Breast epithelium (tissue), 4 donors: Measurements from ENCODE around the gene CCDC12. TPM values are rescaled to one million over a fixed set of nuclear protein-coding genes. Genes with fewer than 3 reads are reported as not detected.

Source experiments
- DNase-seq, 2 donors: peaks; one replicate each; pipeline ENCODE4 v3.0.0-alpha.2; 2019; ENCODE audit warnings: low spot score in 2 of 2
- H3K27ac ChIP-seq, 2 donors: fragments of 200-600 bp; sonication (generic) in 1 of 2; one replicate each; pipeline ENCODE4 v1.5.1; 2016 to 2019; ENCODE audit warnings: mild to moderate bottlenecking in 1 of 2
- H3K27me3 ChIP-seq, 2 donors: fragments of 200-600 bp; sonication (generic) in 1 of 2; one replicate each; pipeline versions ENCODE4 v1.5.1 to v1.6.0; 2017 to 2019; ENCODE audit warnings: control low read depth in 1 of 2, mild to moderate bottlenecking in 1 of 2
- H3K36me3 ChIP-seq: fragments of 200-600 bp; one replicate; pipeline ENCODE4 v1.5.1; 2019
- H3K4me1 ChIP-seq, 2 donors: fragments of 200-600 bp; sonication (generic); one replicate each; pipeline ENCODE4 v1.5.1; 2016 to 2019; ENCODE audit warnings: control low read depth in 1 of 2
- H3K4me3 ChIP-seq, 3 donors: fragments of 200-600 bp; sonication (generic); 1 replicate in 2 of 3; 2 replicates in 1 of 3; pipeline ENCODE4 v1.5.1; 2016 to 2019; ENCODE audit warnings: mild to moderate bottlenecking in 3 of 3, moderate library complexity in 2 of 3
- H3K9me3 ChIP-seq, 2 donors: fragments of 200-600 bp; sonication (generic) in 1 of 2; one replicate each; pipeline ENCODE4 v1.5.1; 2016 to 2019; ENCODE audit warnings: control low read depth in 1 of 2
- POLR2A ChIP-seq: fragments of 450-650 bp; IDR thresholded peaks from one replicate; pipeline ENCODE4 v1.6.1; 2016; ENCODE audit warnings: antibody characterized with exemption, mild to moderate bottlenecking, moderate library complexity
- POLR2AphosphoS5 ChIP-seq, 3 donors: sonication (generic); formaldehyde crosslinking; IDR thresholded peaks; one replicate each; pipeline ENCODE4 v1.6.1; 2017; ENCODE audit warnings: antibody characterized with exemption in 3 of 3
- intact Hi-C: fragments of 100-400 bp; cut with DNase I; formaldehyde crosslinking; loops from one replicate; pipeline ENCODE4 v1.15.1; 2023; ENCODE audit warnings: low total_unique reads
- total RNA-seq, 3 donors: library from RNA; depleted of rRNA; stranded (reverse); fragments of >200 nt; gene quantifications; one replicate each; pipeline ENCODE4 v1.1.0, GENCODE V29; 2016
- TF ChIP-seq, protein P1 (sequence below), 3 donors: fragments of 450-650 bp; IDR thresholded peaks; one replicate each; pipeline ENCODE4 v1.5.1; 2016 to 2017; ENCODE audit warnings: antibody characterized with exemption in 3 of 3, mild to moderate bottlenecking in 3 of 3, moderate library complexity in 3 of 3

CCDC12 gene
- total RNA-seq, 3 donors from 2014 or later, result 27.0 to 50.2 (median 43.9) TPM

DNA sequence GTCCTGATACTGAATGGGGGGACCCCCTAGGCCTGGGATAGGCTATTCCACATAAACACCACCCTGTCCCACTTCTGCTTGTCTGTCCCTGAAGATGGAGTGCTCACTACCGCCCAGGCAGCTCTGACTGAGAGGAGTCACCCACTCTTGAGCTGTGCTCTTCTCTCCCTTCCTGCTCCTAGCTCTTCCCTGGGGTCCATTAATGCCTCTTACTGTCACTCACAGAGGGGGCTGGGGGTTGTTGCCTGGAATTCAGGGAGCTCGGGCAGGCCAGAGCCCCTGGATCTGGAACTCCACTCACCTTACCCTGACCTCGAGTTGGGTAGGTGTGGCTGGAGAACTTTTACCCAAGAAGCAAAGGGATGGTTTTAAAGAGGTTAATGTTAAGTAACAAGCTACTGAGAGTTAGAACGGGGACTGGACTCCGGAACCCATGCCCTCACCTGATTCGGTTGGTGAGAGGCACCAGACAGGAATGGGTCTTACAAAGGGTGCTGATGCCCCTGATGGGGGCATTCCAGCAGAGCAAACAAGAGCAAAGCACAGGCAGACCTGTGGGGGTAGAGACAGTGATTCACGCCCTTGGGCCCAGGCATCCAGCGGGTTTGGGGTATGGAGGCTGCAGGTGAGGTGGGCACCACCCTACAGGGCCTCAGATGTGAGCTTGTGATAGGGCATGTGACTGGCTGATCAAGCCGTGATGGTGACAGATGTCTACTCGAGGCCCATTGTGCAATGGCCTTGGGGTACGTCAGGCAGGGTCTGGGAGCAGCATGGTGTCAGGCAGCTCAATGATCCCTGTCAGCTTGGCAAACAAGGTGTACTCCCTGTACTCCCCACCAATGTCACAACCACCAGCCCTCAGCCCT, 8.3 kb upstream of the CCDC12 start:
- H3K4me3 ChIP-seq, result no peak overlapping the region
- H3K4me1 ChIP-seq, result peaks cover 8 to 19% of the 10 kb centered on the region in 2 donors
- intact Hi-C loops, result loop anchor here (5.0 kb wide), 2 partner anchors 103 to 1182 kb away; no protein-coding TSS in a partner anchor
- no peak overlapping the region for H3K27ac ChIP-seq
- TF ChIP-seq POLR2A, result no peak
- TF ChIP-seq, protein P1, sequence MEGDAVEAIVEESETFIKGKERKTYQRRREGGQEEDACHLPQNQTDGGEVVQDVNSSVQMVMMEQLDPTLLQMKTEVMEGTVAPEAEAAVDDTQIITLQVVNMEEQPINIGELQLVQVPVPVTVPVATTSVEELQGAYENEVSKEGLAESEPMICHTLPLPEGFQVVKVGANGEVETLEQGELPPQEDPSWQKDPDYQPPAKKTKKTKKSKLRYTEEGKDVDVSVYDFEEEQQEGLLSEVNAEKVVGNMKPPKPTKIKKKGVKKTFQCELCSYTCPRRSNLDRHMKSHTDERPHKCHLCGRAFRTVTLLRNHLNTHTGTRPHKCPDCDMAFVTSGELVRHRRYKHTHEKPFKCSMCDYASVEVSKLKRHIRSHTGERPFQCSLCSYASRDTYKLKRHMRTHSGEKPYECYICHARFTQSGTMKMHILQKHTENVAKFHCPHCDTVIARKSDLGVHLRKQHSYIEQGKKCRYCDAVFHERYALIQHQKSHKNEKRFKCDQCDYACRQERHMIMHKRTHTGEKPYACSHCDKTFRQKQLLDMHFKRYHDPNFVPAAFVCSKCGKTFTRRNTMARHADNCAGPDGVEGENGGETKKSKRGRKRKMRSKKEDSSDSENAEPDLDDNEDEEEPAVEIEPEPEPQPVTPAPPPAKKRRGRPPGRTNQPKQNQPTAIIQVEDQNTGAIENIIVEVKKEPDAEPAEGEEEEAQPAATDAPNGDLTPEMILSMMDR (IDR thresholded peaks at IDR 0.05), result no peak
- no peak for TF ChIP-seq POLR2AphosphoS5 (IDR thresholded peaks at IDR 0.05)
- no peaks in the 10 kb centered on the region for H3K36me3 ChIP-seq
- no peak for DNase-seq
- H3K9me3 ChIP-seq, result no peaks in the 10 kb centered on the region
- no peaks in the 10 kb centered on the region for H3K27me3 ChIP-seq

GRCh38 chr3:46982546-46982945, 6.0 kb upstream of the CCDC12 start:
- TF ChIP-seq, protein P1 (IDR thresholded peaks at IDR 0.05), result no peak
- no peak for TF ChIP-seq POLR2A
- no peak for TF ChIP-seq POLR2AphosphoS5 (IDR thresholded peaks at IDR 0.05)
- peak overlapping the region in 2 of 3 donors; percentile 29 to 73 for H3K4me3 ChIP-seq
- no peaks in the 10 kb centered on the region for H3K27me3 ChIP-seq
- H3K4me1 ChIP-seq, result peaks cover 8 to 19% of the 10 kb centered on the region in 2 donors
- H3K27ac ChIP-seq, result peak overlapping the region; percentile 84 to 90
- DNase-seq, result no peak
- intact Hi-C loops, result loop anchor here (5.0 kb wide), 2 partner anchors 100 to 1185 kb away; no protein-coding TSS in a partner anchor
- no peaks in the 10 kb centered on the region for H3K36me3 ChIP-seq
- H3K9me3 ChIP-seq, result no peaks in the 10 kb centered on the region

DNA sequence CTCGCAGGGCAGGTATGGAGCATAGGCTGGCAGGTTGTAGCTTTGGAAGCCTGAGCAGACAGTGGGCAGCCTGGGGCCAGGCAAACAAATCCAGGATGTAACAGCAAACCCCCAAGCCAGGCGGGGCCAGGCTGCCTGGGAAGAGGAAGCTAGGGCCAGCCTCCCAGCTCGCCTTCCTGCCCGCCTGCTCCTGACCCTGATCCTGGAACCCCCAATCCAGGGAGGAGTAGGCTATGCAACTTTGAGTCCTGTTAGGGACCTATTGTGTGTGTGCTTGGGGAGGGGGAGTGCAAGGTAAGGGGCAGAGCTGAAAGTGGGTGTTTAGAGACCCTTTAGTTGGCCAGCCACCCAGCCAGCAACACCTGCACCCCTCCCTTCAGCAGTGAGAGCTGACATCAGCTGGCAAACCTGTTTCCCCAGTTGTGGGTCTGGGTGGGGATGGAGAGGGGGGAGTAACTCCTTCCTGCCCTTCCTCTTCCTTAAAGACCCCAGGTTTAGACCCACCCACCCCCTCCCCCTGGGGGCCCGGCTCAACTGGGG, 5.5 kb upstream of the CCDC12 start:
- no peaks in the 10 kb centered on the region for H3K27me3 ChIP-seq
- H3K4me1 ChIP-seq, result peaks cover 8 to 19% of the 10 kb centered on the region in 2 donors
- no peaks in the 10 kb centered on the region for H3K9me3 ChIP-seq
- peak overlapping the region in 2 of 3 donors; percentile 29 to 73 for H3K4me3 ChIP-seq
- peak; percentile 58 to 76 for DNase-seq
- H3K36me3 ChIP-seq, result no peaks in the 10 kb centered on the region
- intact Hi-C loops, result loop anchor here (5.0 kb wide), 2 partner anchors 100 to 1185 kb away; no protein-coding TSS in a partner anchor
- no peak for TF ChIP-seq POLR2A
- no peak for TF ChIP-seq POLR2AphosphoS5 (IDR thresholded peaks at IDR 0.05)
- TF ChIP-seq, protein P1 (IDR thresholded peaks at IDR 0.05), result no peak
- H3K27ac ChIP-seq, result peak overlapping the region; percentile 84 to 90

DNA sequence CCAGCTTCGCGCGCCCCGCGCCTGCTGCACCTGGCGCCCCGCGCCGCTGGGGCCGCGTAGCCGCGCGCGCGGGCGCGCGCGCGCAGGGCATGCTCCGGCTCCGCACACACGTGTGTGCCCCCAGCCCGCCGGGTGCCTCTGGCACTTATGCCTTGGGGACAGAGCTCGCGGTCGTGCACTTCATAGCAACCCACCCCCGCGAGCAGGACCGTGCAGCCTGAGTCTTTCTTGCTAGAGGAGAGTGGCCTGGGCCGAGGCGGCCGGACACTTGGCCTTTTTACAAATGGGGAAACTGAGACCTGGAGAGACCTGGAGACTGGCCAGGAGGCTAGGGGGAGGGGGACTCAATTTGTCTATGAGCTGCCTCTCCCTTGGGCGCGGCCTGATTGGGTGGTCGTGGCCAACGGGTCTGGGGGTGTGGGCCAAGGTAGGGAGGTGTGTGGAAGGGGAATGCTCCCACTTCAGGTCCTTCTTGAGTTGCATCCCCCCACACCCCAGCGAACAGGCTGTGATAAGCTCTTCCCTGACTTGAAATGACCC, 3.5 kb upstream of the CCDC12 start:
- DNase-seq, result no peak
- intact Hi-C loops, result loop anchor here (5.0 kb wide), 2 partner anchors 98 to 1187 kb away; no protein-coding TSS in a partner anchor
- H3K4me3 ChIP-seq, result peak overlapping the region; percentile 63 to 73 (median 71)
- no peaks in the 10 kb centered on the region for H3K27me3 ChIP-seq
- no peaks in the 10 kb centered on the region for H3K9me3 ChIP-seq
- no peaks in the 10 kb centered on the region for H3K36me3 ChIP-seq
- TF ChIP-seq POLR2A (no peak), POLR2AphosphoS5 (IDR thresholded peaks at IDR 0.05) (no peak)
- TF ChIP-seq, protein P1 (IDR thresholded peaks at IDR 0.05), result no peak
- H3K4me1 ChIP-seq, result peaks cover 8 to 19% of the 10 kb centered on the region in 2 donors
- H3K27ac ChIP-seq, result peak overlapping the region; percentile 84 to 90
